ENCODE results near the gene GLIPR1L2.
"Not testable (repeated sequence)": the region's sequence is repeated elsewhere in the genome, so short reads cannot be mapped to it uniquely, and the experiment has no call there.

Gene GLIPR1L2

DNA sequence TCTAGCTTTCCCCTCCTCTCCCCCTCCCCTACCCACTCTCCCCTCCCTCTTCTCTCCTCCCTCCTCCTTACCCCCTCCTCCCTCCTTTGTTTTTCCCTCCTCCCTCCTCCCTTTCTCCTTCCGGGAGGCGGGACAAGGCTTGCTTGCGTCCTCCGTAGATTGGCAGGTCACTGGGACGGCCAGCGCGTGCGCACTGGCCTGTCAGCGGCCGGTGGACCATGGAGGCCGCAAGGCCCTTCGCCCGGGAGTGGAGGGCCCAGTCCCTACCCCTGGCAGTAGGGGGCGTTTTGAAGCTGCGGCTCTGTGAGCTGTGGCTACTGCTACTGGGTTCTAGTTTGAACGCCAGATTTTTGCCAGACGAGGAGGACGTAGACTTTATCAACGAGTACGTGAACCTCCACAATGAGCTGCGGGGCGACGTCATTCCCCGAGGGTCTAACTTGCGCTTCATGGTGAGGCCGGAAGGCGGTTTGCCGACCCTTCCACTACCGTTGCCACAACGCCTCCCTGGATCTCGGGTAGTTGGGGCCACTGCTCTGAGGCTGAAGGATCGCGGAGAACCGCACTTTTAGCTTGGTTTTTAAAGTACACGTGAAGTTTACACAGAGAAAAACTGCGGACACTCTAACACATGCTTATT is at the start of gene GLIPR1L2:
Gene GLIPR1L2, plus strand, starts transcription at position 191 of the 640 bp plus-strand sequence. Its CDS starts 28 bp downstream, at position 219.
- peaks cover 35% of the 10 kb centered on the region for H3K4me1 Mint-ChIP-seq (ENCODE audit: low read depth)
- peak within 1 kb of the TSS; percentile 83 for H3K4me3 Mint-ChIP-seq
- no peaks in the 10 kb centered on the region for H3K9me3 Mint-ChIP-seq
- peak within 1 kb of the TSS; percentile 97 for H3K27ac Mint-ChIP-seq
- no peaks in the 10 kb centered on the region for H3K27me3 Mint-ChIP-seq
- intact Hi-C loops (cut with micrococcal nuclease) = loop anchor here (1.0 to 10.0 kb wide), 7 partner anchors 46 to 856 kb away; partner anchors contain the start of genes ATXN7L3B, CAPS2, GLIPR1 and GLIPR1L1
- H3K36me3 Mint-ChIP-seq (ENCODE audit: low read depth) = no peaks in the 10 kb centered on the region

DNA sequence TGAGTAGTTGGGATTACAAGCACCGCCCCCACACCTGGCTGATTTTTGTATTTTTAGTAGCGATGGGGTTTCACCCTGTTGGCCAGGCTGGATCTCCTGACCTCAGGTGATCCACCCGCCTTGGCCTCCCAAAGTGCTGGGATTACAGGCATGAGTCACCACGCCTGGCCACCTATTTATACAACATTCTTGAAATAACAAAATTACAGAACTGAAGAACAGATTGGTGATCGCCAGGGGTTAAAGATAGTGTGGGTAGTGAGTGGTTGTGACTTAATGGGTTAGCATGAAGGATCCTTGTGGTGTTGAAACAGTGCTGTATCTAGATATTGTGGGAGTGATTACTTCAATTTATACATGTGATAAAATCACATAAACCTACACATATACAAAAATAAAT is 49.0 kb upstream of the GLIPR1L2 start:
- Mint-ChIP-seq H3K27ac (no peak overlapping the region), H3K36me3 (ENCODE audit: low read depth) (no peaks in the 10 kb centered on the region), H3K9me3 (no peaks in the 10 kb centered on the region), H3K4me1 (ENCODE audit: low read depth) (no peaks in the 10 kb centered on the region), H3K4me3 (no peak overlapping the region), H3K27me3 (no peaks in the 10 kb centered on the region)
- intact Hi-C loops (cut with micrococcal nuclease) = no loop called here

DNA sequence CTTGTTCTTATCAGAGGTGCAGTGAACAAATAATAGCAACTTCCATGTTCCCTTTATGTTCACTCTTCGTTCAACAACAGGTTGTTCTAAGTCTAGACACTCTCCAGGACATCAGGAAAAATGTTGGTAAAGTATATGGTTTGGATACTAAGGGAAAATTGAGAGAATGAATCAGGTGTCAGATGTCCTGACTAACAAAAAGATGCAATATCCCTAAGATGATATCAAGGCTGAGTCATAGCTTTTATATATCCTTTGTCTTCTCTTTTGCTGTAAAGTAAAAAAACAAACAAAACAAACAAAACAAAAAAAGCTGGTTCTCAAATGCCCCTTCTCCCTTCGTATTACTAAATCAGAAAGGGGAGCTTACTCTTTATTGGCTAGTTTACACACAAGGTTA is 45.4 kb upstream of the GLIPR1L2 start:
- H3K9me3 Mint-ChIP-seq = no peaks in the 10 kb centered on the region
- intact Hi-C loops (cut with micrococcal nuclease) = no loop called here
- no peaks in the 10 kb centered on the region for H3K36me3 Mint-ChIP-seq (ENCODE audit: low read depth)

DNA sequence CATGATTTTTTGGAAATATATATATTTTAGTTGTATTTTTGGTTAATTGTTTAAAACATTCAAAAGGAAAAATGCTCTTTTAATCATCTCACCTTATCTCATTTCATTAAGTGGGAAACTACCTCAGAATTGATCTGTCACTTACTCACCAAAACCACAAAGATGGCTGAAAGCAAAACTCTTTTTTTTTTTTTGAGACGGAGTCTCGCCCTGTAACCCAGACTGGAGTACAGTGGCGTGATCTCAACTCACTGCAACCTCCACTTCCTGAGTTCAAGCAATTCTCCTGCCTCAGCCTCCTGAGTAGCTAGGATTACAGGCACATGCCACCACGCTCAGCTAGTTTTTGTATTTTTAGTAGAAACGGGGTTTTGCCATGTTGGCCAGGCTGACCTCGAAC is 44.7 kb upstream of the GLIPR1L2 start:
- H3K4me3 Mint-ChIP-seq; H3K4me1 Mint-ChIP-seq (ENCODE audit: low read depth); H3K9me3 Mint-ChIP-seq; H3K27me3 Mint-ChIP-seq; intact Hi-C loops (cut with micrococcal nuclease); H3K27ac Mint-ChIP-seq; H3K36me3 Mint-ChIP-seq (ENCODE audit: low read depth): not testable (repeated sequence)

More for the DNA sequence above, 45.4 kb upstream of the GLIPR1L2 start:
- Mint-ChIP-seq H3K4me1 (ENCODE audit: low read depth) (no peaks in the 10 kb centered on the region), H3K4me3 (no peak overlapping the region), H3K27me3 (no peaks in the 10 kb centered on the region), H3K27ac (no peak overlapping the region)

DNA sequence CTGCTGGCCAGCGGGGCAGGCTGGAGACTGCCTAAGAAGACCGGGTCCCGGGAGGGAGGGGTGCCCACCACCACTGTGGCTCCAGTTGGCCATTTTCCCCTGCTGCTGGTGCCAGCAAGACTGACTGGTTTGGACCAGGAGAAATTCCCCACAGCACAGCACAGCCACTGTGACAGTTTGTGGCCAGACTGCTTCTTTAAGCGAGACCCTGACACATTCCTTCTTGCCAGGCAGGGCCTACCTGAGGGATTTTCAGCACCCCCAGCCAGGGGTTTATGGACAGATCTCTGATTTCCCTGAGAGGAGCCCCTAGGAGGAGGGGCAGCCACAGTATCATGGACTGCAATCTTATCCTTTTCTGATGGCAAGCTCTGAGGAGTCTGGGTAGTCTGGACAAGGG is 40.9 kb upstream of the GLIPR1L2 start:
- Mint-ChIP-seq H3K4me3 (no peak overlapping the region), H3K36me3 (ENCODE audit: low read depth) (no peaks in the 10 kb centered on the region), H3K9me3 (peaks cover 17% of the 10 kb centered on the region), H3K27ac (no peak overlapping the region), H3K4me1 (ENCODE audit: low read depth) (no peaks in the 10 kb centered on the region), H3K27me3 (no peaks in the 10 kb centered on the region)
- intact Hi-C loops (cut with micrococcal nuclease) = no loop called here

DNA sequence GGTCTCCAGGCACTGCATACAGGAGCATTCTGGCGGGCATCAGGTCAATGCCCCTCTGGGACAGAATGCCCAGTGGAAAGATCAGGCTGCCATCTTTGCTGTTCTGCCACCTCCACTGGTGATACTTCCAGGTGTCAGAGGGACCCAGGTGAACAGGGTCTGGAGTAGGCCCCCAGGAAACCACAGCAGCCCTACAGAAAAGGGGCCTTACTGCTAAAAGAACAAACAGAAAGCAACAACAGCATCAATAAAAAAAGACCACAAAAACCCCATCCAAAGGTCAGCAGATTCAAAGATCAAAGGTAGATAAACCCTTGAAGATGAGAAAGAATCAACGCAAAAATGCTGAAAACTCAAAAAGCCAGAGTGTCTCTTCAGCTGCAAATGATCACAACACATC is 40.5 kb upstream of the GLIPR1L2 start:
- Mint-ChIP-seq H3K27ac (no peak overlapping the region), H3K4me1 (ENCODE audit: low read depth) (no peaks in the 10 kb centered on the region), H3K36me3 (ENCODE audit: low read depth) (no peaks in the 10 kb centered on the region), H3K4me3 (no peak overlapping the region), H3K27me3 (no peaks in the 10 kb centered on the region), H3K9me3 (peaks cover 22% of the 10 kb centered on the region)
- intact Hi-C loops (cut with micrococcal nuclease) = no loop called here

DNA sequence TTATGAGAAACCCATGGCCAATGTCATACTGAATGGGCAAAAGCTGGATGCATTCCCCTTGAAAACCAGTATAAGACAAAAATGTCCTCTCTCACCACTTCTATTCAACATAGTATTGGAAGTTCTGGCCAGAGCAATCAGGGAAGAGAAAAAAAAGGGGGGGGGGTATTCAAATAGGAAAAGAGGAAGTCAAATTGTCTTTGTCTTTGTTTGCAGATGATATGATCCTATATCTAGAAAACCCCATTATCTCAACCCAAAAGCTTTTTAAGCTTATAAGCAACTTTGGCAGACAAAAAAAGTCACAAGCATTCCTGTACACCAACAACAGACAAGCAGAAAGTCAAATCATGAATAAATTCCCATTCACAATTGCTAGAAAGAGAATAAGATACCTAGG is 36.9 kb upstream of the GLIPR1L2 start:
- Mint-ChIP-seq H3K4me3 (no peak overlapping the region), H3K27me3 (no peaks in the 10 kb centered on the region), H3K4me1 (ENCODE audit: low read depth) (no peaks in the 10 kb centered on the region), H3K36me3 (ENCODE audit: low read depth) (no peaks in the 10 kb centered on the region), H3K27ac (no peak overlapping the region), H3K9me3 (peaks cover 22% of the 10 kb centered on the region)
- intact Hi-C loops (cut with micrococcal nuclease) = no loop called here

DNA sequence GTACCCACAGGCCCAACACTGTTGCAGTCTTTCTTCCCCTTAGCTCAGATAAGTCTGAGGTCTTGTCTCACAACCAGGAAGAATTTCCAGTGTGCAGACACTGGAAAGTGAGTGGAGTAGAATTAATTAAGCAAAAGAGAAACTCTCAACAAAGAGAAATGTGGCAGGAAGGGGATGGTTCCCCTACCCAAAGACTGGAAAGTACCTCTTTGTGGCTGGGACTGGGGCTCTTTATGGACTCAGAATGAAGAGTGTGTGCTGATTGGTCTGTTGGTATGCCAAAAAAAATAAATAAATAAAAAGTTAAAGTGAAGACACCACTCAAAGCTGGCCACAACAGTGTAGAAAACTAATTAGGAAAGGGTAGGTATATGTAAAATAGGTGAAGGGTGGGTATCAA is 30.0 kb upstream of the GLIPR1L2 start:
- intact Hi-C loops (cut with micrococcal nuclease) = no loop called here
- Mint-ChIP-seq H3K9me3 (peaks cover 15% of the 10 kb centered on the region), H3K27me3 (no peaks in the 10 kb centered on the region), H3K27ac (no peak overlapping the region), H3K36me3 (ENCODE audit: low read depth) (no peaks in the 10 kb centered on the region), H3K4me3 (no peak overlapping the region), H3K4me1 (ENCODE audit: low read depth) (peaks cover 7% of the 10 kb centered on the region)

DNA sequence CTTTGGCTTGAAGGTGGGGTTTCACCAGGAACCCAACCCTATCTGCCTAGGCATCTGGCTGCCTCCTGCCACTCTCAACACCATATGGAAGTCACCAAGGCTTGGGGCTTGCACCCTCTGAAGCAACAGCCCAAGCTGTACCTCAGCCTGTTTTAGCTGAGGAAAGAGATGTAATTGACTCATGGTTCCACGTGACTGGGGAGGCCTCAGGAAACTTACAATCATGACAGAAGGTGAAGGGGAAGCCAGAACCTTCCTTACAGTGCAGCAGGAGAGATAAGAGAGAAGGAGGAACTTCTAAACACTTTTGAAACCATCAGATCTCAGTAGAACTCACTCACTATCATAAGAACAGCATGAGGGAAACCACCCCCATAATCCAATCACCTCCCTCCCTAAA is 29.5 kb upstream of the GLIPR1L2 start:
- Mint-ChIP-seq H3K27me3 (no peaks in the 10 kb centered on the region), H3K27ac (no peak overlapping the region), H3K4me1 (ENCODE audit: low read depth) (peaks cover 12% of the 10 kb centered on the region), H3K36me3 (ENCODE audit: low read depth) (no peaks in the 10 kb centered on the region), H3K9me3 (peaks cover 15% of the 10 kb centered on the region), H3K4me3 (no peak overlapping the region)
- intact Hi-C loops (cut with micrococcal nuclease) = no loop called here

DNA sequence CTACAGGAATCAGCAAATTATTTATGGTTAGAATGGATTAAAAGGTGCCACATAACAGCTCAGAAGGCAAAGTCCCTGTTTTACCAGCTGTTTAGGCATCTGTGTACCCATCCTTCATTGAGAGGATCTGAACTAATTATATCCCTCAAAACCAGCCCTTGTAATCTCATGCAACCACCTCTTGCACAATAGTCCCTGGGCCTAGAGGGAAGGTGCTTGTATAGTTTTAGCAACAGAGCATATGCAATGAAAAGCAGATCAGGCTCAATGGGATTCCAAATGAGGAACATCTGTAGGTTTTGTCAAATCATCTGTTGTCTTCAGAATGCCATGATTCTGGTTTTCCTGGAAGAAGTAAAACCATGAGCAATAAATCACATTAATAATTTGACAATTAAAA is 26.0 kb upstream of the GLIPR1L2 start:
- Mint-ChIP-seq H3K36me3 (ENCODE audit: low read depth) (no peaks in the 10 kb centered on the region), H3K4me1 (ENCODE audit: low read depth) (peaks cover 16% of the 10 kb centered on the region), H3K27me3 (no peaks in the 10 kb centered on the region), H3K4me3 (no peak overlapping the region), H3K27ac (no peak overlapping the region), H3K9me3 (peaks cover 15% of the 10 kb centered on the region)
- intact Hi-C loops (cut with micrococcal nuclease) = no loop called here

DNA sequence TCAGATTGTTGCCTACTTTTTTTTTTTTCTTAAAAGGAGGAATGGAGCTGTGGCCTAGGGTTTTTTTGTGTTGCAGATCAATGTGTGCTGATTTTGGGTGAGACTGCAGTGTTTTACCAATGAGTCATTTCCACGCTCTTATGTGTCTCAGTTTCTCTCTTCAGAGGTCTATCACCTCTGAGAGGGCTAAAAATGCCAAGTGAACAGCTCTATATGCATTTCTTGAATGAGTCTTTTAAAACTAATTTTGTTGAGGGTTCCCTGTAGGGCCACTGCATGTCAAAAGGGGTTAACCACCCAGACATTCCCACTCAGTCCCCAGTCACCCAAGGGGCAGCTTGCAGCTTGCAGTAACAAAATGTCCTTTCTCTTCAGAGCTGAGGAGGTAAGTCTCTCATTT is 24.3 kb upstream of the GLIPR1L2 start:
- Mint-ChIP-seq H3K27ac (no peak overlapping the region), H3K4me3 (no peak overlapping the region), H3K4me1 (ENCODE audit: low read depth) (peaks cover 11% of the 10 kb centered on the region), H3K9me3 (peaks cover 1% of the 10 kb centered on the region), H3K36me3 (ENCODE audit: low read depth) (no peaks in the 10 kb centered on the region), H3K27me3 (no peaks in the 10 kb centered on the region)
- intact Hi-C loops (cut with micrococcal nuclease) = no loop called here

DNA sequence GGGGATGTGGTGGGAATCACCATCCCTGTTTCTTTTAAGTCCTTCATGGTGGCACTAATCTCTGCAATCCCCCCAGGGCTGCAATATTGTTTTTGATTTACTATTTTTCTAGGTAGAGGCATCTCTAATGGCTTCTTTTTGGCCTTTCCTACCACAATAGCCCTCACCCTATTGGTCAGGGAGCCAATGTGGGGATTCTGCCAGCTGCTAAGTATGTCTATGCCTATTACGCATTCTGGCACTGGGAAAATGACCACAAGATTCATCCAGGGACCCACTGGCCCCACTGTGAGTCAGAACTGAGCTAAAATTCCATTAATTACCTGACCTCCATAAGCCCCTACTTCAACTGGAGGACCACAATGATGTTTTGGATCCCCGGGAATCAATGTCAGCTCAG is 15.9 kb upstream of the GLIPR1L2 start:
- Mint-ChIP-seq H3K27ac (no peak overlapping the region), H3K4me1 (ENCODE audit: low read depth) (no peaks in the 10 kb centered on the region), H3K36me3 (ENCODE audit: low read depth) (no peaks in the 10 kb centered on the region), H3K27me3 (no peaks in the 10 kb centered on the region), H3K4me3 (no peak overlapping the region), H3K9me3 (no peaks in the 10 kb centered on the region)
- intact Hi-C loops (cut with micrococcal nuclease) = loop anchor here (5.0 kb wide), 1 partner anchor 47 kb away; no protein-coding TSS in a partner anchor

DNA sequence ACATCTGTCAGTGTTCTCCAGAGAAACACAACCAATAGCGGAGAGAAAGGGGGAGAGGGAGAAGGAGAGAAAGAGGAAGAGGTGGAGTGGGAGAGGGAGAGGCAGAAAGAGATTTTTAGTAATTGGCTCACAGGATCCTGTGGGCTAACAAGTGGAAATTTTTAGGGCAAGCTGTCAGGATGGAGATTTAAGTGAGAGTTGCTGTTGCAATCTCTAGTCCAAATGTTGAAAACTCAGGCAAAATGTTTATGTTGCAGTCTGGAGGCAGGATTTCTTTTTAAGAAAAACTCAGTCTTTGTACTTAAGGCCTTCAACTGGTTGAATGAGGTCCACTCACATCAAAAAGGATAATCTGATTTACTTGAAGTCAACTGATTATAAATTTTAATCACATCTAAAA is 12.5 kb upstream of the GLIPR1L2 start:
- Mint-ChIP-seq H3K27me3 (no peaks in the 10 kb centered on the region), H3K36me3 (ENCODE audit: low read depth) (no peaks in the 10 kb centered on the region), H3K9me3 (no peaks in the 10 kb centered on the region), H3K4me1 (ENCODE audit: low read depth) (no peaks in the 10 kb centered on the region), H3K4me3 (no peak overlapping the region), H3K27ac (no peak overlapping the region)
- intact Hi-C loops (cut with micrococcal nuclease) = no loop called here

DNA sequence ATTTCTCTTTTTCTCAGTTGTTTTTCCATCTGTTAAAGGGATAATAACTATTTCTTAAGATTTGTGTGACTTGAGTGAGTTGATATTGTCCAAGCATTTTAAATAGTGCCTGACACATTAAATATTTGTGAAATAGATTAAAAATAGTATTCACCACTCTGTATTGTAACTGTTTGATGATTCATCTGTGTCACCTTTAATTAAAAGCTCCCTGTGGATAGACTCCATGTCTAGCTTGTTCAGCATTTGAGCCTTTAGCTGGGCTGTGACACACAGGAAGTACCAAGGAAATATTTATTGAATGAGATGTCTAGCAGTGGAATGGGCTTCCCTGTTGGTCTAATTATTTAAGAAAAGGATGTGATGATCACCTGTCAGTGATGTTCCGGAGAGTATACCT is 1.8 kb upstream of the GLIPR1L2 start:
- Mint-ChIP-seq H3K36me3 (ENCODE audit: low read depth) (no peaks in the 10 kb centered on the region), H3K27me3 (no peaks in the 10 kb centered on the region), H3K9me3 (no peaks in the 10 kb centered on the region), H3K4me1 (ENCODE audit: low read depth) (peaks cover 35% of the 10 kb centered on the region), H3K27ac (no peak overlapping the region), H3K4me3 (no peak overlapping the region)
- intact Hi-C loops (cut with micrococcal nuclease) = no loop called here

DNA sequence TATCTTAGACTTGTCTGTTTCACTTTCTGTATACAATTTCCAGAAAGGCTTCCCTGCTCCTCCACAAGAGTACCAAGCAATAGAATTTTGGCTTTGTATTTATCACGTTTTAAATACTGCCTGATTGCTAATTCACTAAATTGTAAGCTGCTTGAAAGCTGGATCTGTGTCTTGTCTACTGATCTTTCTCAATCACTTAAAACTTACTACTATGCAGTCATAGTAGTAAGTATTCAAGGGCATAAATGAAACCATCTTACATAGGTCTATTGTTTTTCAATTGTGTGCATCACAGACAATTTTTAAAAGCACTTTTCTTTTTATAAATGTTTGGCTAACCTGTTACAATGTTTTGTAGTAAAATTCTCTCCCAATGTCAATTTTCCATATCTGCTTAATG is 1.2 kb upstream of the GLIPR1L2 start:
- Mint-ChIP-seq H3K9me3 (no peaks in the 10 kb centered on the region), H3K27ac (no peak overlapping the region), H3K36me3 (ENCODE audit: low read depth) (no peaks in the 10 kb centered on the region), H3K4me1 (ENCODE audit: low read depth) (peaks cover 35% of the 10 kb centered on the region), H3K27me3 (no peaks in the 10 kb centered on the region), H3K4me3 (peak overlapping the region; percentile 42)
- intact Hi-C loops (cut with micrococcal nuclease) = loop anchor here (2.0 to 10.0 kb wide), 6 partner anchors 48 to 855 kb away; partner anchors contain the start of genes ATXN7L3B, CAPS2, GLIPR1 and GLIPR1L1
